Measurements from ENCODE around the gene PLEKHH3.

PLEKHH3 gene

GRCh38 chr17:42676424-42677011 is at the start of gene PLEKHH3:
Gene PLEKHH3, minus strand, starts transcription at chr17:42676994. Its CDS starts 431 bp downstream, at chr17:42676563.
- Histone ChIP-seq H3K36me3 (ENCODE audit: control insufficient read depth in 1 of 2, insufficient read depth in 2 of 2, low read length in 2 of 2) (peaks cover 0 to 17% of the 10 kb centered on the region in 2 donors), H3K4me1 (ENCODE audit: control insufficient read depth in 1 of 2, insufficient read depth in 2 of 2, low read length in 2 of 2) (peaks cover 15 to 58% of the 10 kb centered on the region in 2 donors), H3K4me3 (ENCODE audit: low read depth in 1 of 2, low read length in 2 of 2) (peak within 1 kb of the TSS; percentile 78 to 93), H3K9me3 (ENCODE audit: control insufficient read depth in 1 of 2, low read length in 2 of 2) (no peaks in the 10 kb centered on the region), H3K27ac (ENCODE audit: low read length) (peak within 1 kb of the TSS; percentile 82), H3K27me3 (ENCODE audit: low read depth, low read length) (no peaks in the 10 kb centered on the region)

DNA sequence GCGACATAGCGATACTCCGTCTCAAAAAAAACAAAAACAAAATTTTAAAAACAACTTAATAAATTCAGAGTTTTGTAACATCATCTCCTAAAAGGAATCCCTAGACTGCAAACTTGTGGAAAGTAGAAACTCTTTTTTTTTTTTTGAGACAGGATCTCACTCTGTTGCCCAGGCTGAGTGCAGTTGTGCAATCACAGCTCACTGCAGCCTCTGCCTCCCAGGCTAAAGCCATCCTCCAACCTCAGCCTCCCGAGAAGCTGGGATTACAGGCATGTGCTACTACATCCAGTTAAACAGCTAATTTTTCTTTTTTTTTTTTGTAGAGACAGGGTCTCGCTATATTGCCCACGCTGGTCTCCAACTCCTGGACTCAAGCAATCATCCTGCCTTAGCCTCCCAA is 48.3 kb upstream of the PLEKHH3 start:
- Histone ChIP-seq H3K4me3 (ENCODE audit: low read depth in 1 of 2, low read length in 2 of 2) (no peak overlapping the region), H3K36me3 (ENCODE audit: control insufficient read depth in 1 of 2, insufficient read depth in 2 of 2, low read length in 2 of 2) (peaks cover 32 to 58% of the 10 kb centered on the region in 2 donors), H3K9me3 (ENCODE audit: control insufficient read depth in 1 of 2, low read length in 2 of 2) (no peaks in the 10 kb centered on the region), H3K27me3 (ENCODE audit: low read depth, low read length) (no peaks in the 10 kb centered on the region), H3K4me1 (ENCODE audit: control insufficient read depth in 1 of 2, insufficient read depth in 2 of 2, low read length in 2 of 2) (no peaks in the 10 kb centered on the region), H3K27ac (ENCODE audit: low read length) (no peak overlapping the region)

DNA sequence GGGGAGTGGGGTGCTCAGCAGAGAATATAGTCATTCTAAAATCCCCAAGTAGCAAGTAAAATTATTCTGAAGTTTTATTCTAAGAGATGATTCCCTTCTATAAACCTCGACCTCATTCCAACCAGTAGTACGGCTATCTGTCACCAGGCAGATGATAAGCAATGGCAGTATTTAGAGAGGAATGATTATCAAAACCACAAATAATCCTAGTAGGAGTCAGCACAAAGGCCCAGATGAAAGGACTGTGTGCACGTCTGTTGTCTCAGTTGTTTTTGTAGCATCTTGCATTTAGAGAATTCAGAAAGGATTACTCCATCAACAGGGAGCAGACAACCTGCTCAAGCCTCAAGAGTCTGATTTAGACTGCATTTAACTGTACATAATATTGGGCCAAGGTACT is 46.8 kb upstream of the PLEKHH3 start:
- Histone ChIP-seq H3K36me3 (ENCODE audit: control insufficient read depth in 1 of 2, insufficient read depth in 2 of 2, low read length in 2 of 2) (peaks cover 33 to 58% of the 10 kb centered on the region in 2 donors), H3K4me3 (ENCODE audit: low read depth in 1 of 2, low read length in 2 of 2) (no peak overlapping the region)

DNA sequence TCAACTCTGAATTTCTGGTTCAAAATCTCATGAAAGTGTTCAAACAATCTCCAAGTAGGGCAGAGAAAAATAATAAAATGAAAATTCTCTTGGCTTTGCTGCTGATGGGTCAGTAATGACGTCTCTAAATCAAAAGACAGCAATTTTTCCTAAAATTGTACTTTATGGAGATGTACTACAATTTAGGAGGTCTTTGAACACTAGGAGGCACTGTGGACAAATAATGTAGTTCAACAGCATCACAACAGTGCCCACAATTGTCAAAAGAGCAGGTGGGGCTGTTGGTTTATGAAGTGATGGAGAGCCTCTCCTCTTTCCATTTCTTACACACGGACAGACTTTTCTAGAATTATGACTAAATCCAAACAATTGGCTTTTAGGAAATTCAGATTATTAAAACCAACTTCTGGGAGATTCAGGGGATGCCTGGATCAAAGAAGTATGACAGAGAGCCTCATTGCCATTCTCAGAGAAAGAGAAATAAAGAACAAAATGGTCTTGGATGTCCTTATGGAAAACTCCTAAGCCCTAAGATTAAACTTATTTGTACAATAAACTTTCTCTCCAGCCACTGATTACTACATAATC is 44.3 kb upstream of the PLEKHH3 start:
- peaks cover 52 to 69% of the 10 kb centered on the region in 2 donors for H3K36me3 ChIP-seq (ENCODE audit: control insufficient read depth in 1 of 2, insufficient read depth in 2 of 2, low read length in 2 of 2)
- H3K27ac ChIP-seq (ENCODE audit: low read length), result no peak overlapping the region
- no peak overlapping the region for H3K4me3 ChIP-seq (ENCODE audit: low read depth in 1 of 2, low read length in 2 of 2)
- H3K27me3 ChIP-seq (ENCODE audit: low read depth, low read length), result no peaks in the 10 kb centered on the region
- no peaks in the 10 kb centered on the region for H3K4me1 ChIP-seq (ENCODE audit: control insufficient read depth in 1 of 2, insufficient read depth in 2 of 2, low read length in 2 of 2)
- no peaks in the 10 kb centered on the region for H3K9me3 ChIP-seq (ENCODE audit: control insufficient read depth in 1 of 2, low read length in 2 of 2)

More for the DNA sequence above, 46.8 kb upstream of the PLEKHH3 start:
- no peak overlapping the region for H3K27ac ChIP-seq (ENCODE audit: low read length)
- no peaks in the 10 kb centered on the region for H3K4me1 ChIP-seq (ENCODE audit: control insufficient read depth in 1 of 2, insufficient read depth in 2 of 2, low read length in 2 of 2)
- no peaks in the 10 kb centered on the region for H3K9me3 ChIP-seq (ENCODE audit: control insufficient read depth in 1 of 2, low read length in 2 of 2)
- no peaks in the 10 kb centered on the region for H3K27me3 ChIP-seq (ENCODE audit: low read depth, low read length)

GRCh38 chr17:42709561-42709960 is 32.8 kb upstream of the PLEKHH3 start:
- Histone ChIP-seq H3K27ac (ENCODE audit: low read length) (no peak overlapping the region), H3K9me3 (ENCODE audit: control insufficient read depth in 1 of 2, low read length in 2 of 2) (no peaks in the 10 kb centered on the region), H3K36me3 (ENCODE audit: control insufficient read depth in 1 of 2, insufficient read depth in 2 of 2, low read length in 2 of 2) (peaks cover 74 to 92% of the 10 kb centered on the region in 2 donors), H3K27me3 (ENCODE audit: low read depth, low read length) (no peaks in the 10 kb centered on the region), H3K4me3 (ENCODE audit: low read depth in 1 of 2, low read length in 2 of 2) (no peak overlapping the region), H3K4me1 (ENCODE audit: control insufficient read depth in 1 of 2, insufficient read depth in 2 of 2, low read length in 2 of 2) (no peaks in the 10 kb centered on the region)

DNA sequence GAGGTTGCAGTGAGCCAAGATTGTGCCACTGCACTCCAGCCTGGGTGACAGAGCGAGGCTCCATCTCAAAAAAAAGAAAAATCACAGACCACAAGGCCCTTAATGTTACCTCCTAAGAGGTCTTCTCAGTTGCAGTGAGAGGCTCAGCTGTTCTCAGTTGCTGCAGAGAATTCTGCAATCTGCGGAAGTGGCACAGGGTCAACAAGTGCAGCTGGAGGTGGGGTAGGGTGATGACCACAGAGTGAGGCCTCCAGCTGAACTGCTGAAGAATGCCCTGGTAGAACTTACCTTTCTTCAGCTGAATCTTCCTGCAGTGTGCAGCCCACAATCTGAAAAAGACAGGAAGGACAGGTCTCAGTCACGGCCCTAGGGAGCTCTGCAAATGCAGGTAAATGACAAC is 31.8 kb upstream of the PLEKHH3 start:
- no peak overlapping the region for H3K27ac ChIP-seq (ENCODE audit: low read length)
- peaks cover 74 to 95% of the 10 kb centered on the region in 2 donors for H3K36me3 ChIP-seq (ENCODE audit: control insufficient read depth in 1 of 2, insufficient read depth in 2 of 2, low read length in 2 of 2)
- H3K4me3 ChIP-seq (ENCODE audit: low read depth in 1 of 2, low read length in 2 of 2), result no peak overlapping the region
- H3K4me1 ChIP-seq (ENCODE audit: control insufficient read depth in 1 of 2, insufficient read depth in 2 of 2, low read length in 2 of 2), result no peaks in the 10 kb centered on the region
- no peaks in the 10 kb centered on the region for H3K27me3 ChIP-seq (ENCODE audit: low read depth, low read length)
- no peaks in the 10 kb centered on the region for H3K9me3 ChIP-seq (ENCODE audit: control insufficient read depth in 1 of 2, low read length in 2 of 2)

GRCh38 chr17:42706732-42707131 is 29.9 kb upstream of the PLEKHH3 start:
- Histone ChIP-seq H3K27me3 (ENCODE audit: low read depth, low read length) (no peaks in the 10 kb centered on the region), H3K27ac (ENCODE audit: low read length) (no peak overlapping the region), H3K9me3 (ENCODE audit: control insufficient read depth in 1 of 2, low read length in 2 of 2) (no peaks in the 10 kb centered on the region), H3K36me3 (ENCODE audit: control insufficient read depth in 1 of 2, insufficient read depth in 2 of 2, low read length in 2 of 2) (peaks cover 72 to 97% of the 10 kb centered on the region in 2 donors), H3K4me1 (ENCODE audit: control insufficient read depth in 1 of 2, insufficient read depth in 2 of 2, low read length in 2 of 2) (no peaks in the 10 kb centered on the region), H3K4me3 (ENCODE audit: low read depth in 1 of 2, low read length in 2 of 2) (no peak overlapping the region)

GRCh38 chr17:42704837-42705494 is 28.2 kb upstream of the PLEKHH3 start:
- no peak overlapping the region for H3K27ac ChIP-seq (ENCODE audit: low read length)
- H3K36me3 ChIP-seq (ENCODE audit: control insufficient read depth in 1 of 2, insufficient read depth in 2 of 2, low read length in 2 of 2), result peaks cover 72 to 98% of the 10 kb centered on the region in 2 donors

DNA sequence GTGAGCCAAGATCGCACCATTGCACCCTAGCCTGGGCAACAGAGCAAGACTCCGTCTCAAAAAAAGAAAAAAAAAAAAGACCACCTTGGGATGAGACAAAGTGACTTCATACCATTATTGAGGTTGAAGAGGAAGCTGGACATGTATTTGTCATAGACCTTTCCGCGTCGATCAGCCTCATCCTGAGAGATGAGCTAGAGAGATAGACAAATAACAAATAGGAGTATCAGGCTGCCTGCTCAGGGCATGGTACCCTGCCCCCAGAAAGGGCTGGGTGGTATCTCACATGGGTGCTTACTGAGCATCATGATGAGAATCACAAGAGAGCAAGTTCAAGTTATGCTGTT is 27.7 kb upstream of the PLEKHH3 start:
- H3K27ac ChIP-seq (ENCODE audit: low read length), result no peak overlapping the region
- no peaks in the 10 kb centered on the region for H3K9me3 ChIP-seq (ENCODE audit: control insufficient read depth in 1 of 2, low read length in 2 of 2)
- H3K36me3 ChIP-seq (ENCODE audit: control insufficient read depth in 1 of 2, insufficient read depth in 2 of 2, low read length in 2 of 2), result peaks cover 67 to 95% of the 10 kb centered on the region in 2 donors
- no peak overlapping the region for H3K4me3 ChIP-seq (ENCODE audit: low read depth in 1 of 2, low read length in 2 of 2)
- no peaks in the 10 kb centered on the region for H3K4me1 ChIP-seq (ENCODE audit: control insufficient read depth in 1 of 2, insufficient read depth in 2 of 2, low read length in 2 of 2)
- no peaks in the 10 kb centered on the region for H3K27me3 ChIP-seq (ENCODE audit: low read depth, low read length)

More at GRCh38 chr17:42704837-42705494, 28.2 kb upstream of the PLEKHH3 start:
- Histone ChIP-seq H3K27me3 (ENCODE audit: low read depth, low read length) (no peaks in the 10 kb centered on the region), H3K9me3 (ENCODE audit: control insufficient read depth in 1 of 2, low read length in 2 of 2) (no peaks in the 10 kb centered on the region), H3K4me1 (ENCODE audit: control insufficient read depth in 1 of 2, insufficient read depth in 2 of 2, low read length in 2 of 2) (no peaks in the 10 kb centered on the region), H3K4me3 (ENCODE audit: low read depth in 1 of 2, low read length in 2 of 2) (no peak overlapping the region)

DNA sequence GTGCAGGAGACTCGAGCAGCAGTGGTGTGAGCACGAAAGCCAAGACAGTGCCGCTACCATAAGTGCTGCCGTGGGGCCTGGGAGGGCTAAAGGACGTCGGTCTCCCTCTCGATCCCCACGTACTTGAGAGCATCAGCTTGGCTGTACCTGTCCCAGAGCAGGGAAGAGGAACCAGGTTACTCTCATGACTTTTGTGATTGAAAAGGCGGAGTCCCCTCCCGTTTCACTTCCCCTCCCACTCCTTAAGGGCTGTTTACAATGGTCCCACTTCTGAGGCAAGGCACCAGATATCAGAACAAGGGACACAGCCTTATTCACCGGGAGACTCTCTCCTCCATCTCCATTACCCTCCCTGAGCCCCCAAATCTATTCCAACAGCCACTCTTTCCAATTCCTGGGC is 25.7 kb upstream of the PLEKHH3 start:
- peaks cover 0 to 9% of the 10 kb centered on the region in 2 donors for H3K4me1 ChIP-seq (ENCODE audit: control insufficient read depth in 1 of 2, insufficient read depth in 2 of 2, low read length in 2 of 2)
- H3K36me3 ChIP-seq (ENCODE audit: control insufficient read depth in 1 of 2, insufficient read depth in 2 of 2, low read length in 2 of 2), result peaks cover 56 to 81% of the 10 kb centered on the region in 2 donors
- H3K27ac ChIP-seq (ENCODE audit: low read length), result no peak overlapping the region
- no peaks in the 10 kb centered on the region for H3K27me3 ChIP-seq (ENCODE audit: low read depth, low read length)
- H3K9me3 ChIP-seq (ENCODE audit: control insufficient read depth in 1 of 2, low read length in 2 of 2), result no peaks in the 10 kb centered on the region
- no peak overlapping the region for H3K4me3 ChIP-seq (ENCODE audit: low read depth in 1 of 2, low read length in 2 of 2)

GRCh38 chr17:42700586-42701289 is 23.9 kb upstream of the PLEKHH3 start:
- Histone ChIP-seq H3K9me3 (ENCODE audit: control insufficient read depth in 1 of 2, low read length in 2 of 2) (no peaks in the 10 kb centered on the region), H3K27me3 (ENCODE audit: low read depth, low read length) (no peaks in the 10 kb centered on the region), H3K27ac (ENCODE audit: low read length) (no peak overlapping the region), H3K36me3 (ENCODE audit: control insufficient read depth in 1 of 2, insufficient read depth in 2 of 2, low read length in 2 of 2) (peaks cover 51 to 72% of the 10 kb centered on the region in 2 donors), H3K4me1 (ENCODE audit: control insufficient read depth in 1 of 2, insufficient read depth in 2 of 2, low read length in 2 of 2) (peaks cover 0 to 9% of the 10 kb centered on the region in 2 donors), H3K4me3 (ENCODE audit: low read depth in 1 of 2, low read length in 2 of 2) (no peak overlapping the region)

Data from muscle layer of duodenum (tissue), 2 donors.